OCI-M1 (cell line): ENCODE results near the gene BMPR1A.
"Not testable (repeated sequence)": the region's sequence is repeated elsewhere in the genome, so short reads cannot be mapped to it uniquely, and the experiment has no call there.

Experiments
- DNase-seq: peaks from one replicate; lab custom pipeline; 2025; lab: John Stamatoyannopoulos, UW

Gene BMPR1A

DNA sequence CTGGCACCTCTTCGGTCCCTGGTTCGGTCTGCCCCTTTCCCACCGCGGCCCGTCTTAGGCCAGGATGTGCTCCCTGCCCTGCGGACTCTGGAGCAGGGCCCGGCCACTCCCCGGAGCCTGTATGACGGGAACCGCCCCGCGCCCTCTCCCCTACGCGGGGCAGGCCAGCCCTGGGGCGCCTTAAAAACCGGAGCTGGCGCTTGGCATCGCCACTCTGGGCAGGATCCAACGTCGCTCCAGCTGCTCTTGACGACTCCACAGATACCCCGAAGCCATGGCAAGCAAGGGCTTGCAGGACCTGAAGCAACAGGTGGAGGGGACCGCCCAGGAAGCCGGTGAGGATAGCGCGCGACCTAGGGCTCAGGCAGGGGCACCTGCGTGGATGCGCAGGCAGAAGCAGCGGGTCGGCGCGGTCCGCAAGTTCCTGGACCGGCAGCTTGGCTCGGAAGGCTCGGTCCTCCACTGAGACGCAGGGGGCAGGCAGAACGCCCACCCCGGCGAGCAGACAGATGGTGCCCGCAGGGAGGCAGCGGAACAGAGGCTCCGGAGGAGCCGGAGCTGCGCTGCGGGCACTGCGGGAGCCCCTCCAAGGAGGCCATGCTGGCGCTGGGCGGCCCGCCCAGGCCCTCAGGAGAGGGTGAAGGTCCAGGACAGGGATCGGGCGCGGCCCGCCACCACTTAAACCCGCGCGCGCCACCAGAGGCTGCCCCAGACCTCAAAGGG lies 212.0 kb downstream of the BMPR1A start, which contains the start of gene ADIRF:
ADIRF (plus strand) TSS at position 212 of the 723 bp plus-strand sequence; CDS start at position 275, 63 bp downstream.
- no peak for DNase-seq

GRCh38 chr10:86968994-86969355 lies 212.6 kb downstream of the BMPR1A start:
- no peak for DNase-seq

DNA sequence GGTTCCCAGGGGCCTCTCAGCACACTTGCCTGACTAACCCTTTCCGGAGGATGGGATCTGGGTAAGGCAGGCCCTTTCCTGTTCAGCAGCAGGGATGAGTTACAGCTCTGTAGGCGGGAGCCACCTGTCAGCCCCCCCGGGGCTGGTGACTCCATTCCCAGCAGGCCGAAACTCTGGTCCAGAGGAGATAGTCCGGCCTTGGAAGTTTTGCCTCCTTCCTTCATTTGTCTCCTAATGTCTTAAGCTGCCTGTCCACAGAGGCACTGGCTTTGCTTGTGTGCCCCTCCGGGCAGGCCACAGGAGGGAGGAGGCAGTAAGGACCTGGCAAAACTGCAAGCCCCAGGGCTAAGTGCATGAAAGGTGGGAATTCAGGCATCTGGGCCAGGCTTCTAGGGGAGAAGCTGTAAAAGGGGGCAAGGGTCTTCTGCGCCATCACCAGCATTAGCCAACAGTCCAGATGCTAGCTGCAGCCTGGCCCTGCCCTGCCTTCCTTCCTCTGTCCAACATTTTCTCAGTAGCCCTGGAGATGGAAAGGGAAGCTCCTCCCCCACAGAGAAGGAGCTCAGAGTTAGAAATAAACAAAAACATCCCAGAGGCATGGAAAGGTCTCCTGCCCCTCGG lies 213.1 kb downstream of the BMPR1A start:
- no peak for DNase-seq

GRCh38 chr10:86970162-86970981 lies 214.0 kb downstream of the BMPR1A start:
- no peak for DNase-seq

GRCh38 chr10:86970982-86971231 lies 214.5 kb downstream of the BMPR1A start:
- no peak for DNase-seq

DNA sequence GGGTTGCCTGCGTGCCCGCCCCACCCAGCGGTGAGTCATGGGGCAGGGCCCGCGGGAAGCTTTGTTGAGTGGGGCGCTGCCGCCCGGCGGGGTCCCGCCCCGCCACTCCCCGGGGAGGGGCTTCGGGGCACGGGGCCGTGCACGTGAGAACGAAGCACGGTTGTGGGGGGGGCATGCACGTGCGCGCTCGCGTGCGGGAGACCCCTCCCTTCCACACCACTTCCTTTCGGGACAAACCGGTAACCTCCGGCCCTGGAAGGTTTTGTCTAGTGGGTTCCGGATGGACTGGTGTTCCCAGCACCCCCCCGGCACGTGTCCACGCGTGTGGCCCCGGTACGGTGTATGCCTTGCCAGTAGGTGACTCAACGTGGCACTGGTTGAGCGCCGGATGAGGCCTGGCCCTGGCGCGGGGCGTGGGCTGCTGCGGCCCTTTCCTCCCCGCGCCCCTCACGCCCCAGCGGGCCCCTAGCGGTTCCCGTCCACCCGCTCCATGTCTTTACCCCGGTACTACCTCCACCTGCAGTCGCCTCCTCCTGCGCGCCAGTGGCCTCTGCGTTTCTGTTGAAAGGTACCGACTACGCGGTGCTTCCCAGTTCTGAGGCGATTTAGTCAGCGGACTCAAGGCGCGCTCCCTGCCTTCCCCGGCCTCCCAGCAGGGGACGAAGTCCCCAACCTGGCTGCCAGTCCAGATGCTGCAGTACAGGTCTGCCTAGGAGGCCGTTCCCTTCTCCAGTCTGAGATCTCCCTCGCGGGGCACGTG lies 215.0 kb downstream of the BMPR1A start:
- DNase-seq = peak; percentile 89

- no peak for DNase-seq
Measured at GRCh38 chr10:86972613-86973380, 216.4 kb downstream of the BMPR1A start.

GRCh38 chr10:86974484-86974883 lies 218.1 kb downstream of the BMPR1A start:
- no peak for DNase-seq

GRCh38 chr10:86976362-86977056 lies 220.1 kb downstream of the BMPR1A start:
- DNase-seq = no peak

- DNase-seq = not testable (repeated sequence)
Measured at GRCh38 chr10:86978457-86978856, 222.0 kb downstream of the BMPR1A start.

DNA sequence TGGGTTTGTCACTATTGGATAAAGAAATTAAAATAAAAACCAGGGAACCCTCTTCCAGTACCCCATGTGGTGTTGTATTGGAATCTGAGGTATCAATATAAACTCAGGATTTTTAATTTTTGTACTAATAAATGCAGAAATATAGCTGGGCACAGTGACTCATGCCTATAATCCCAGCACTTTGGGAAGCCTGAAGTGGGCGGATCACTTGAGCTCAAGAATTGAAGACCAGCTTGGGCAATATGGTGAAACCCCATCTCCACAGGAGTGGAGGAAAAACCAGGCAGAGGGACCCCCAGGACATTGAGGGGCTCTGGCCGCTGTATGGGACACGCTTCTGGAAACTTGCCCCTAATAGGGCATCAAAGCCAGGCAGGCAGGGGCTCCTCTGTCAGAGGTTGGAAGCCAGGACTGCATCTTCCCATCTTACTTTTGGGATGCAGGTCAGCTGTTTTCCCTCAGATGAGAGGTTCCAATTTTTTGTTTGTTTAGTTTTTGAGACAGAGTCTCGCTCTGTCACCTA lies 222.9 kb downstream of the BMPR1A start:
- DNase-seq = no peak

- DNase-seq = no peak
Measured at GRCh38 chr10:86979977-86980448, 223.6 kb downstream of the BMPR1A start.

GRCh38 chr10:86981020-86981419 lies 224.6 kb downstream of the BMPR1A start:
- DNase-seq = peak; percentile 66

DNA sequence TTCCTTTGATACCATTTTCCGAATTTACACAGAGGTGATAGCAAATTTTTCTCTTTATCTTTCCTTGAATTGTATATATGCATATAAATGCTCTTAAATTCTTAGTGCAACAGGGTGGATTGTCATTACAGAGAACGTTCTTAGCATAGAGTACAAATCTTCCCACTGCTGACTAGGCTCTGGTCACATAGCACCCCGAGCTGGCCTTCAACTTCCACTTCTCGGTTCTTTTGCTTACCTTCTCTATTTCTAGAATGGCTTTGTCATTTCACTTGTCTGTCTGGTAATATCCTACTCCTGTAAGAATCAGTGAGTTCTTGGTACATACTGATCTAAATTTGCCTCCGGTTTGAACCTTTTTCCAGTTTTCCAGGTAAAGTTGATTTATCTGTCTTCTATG lies 225.3 kb downstream of the BMPR1A start:
- no peak for DNase-seq
